Measurements from ENCODE around the gene KCNK1.
"Not testable (repeated sequence)": the region's sequence is repeated elsewhere in the genome, so short reads cannot be mapped to it uniquely, and the experiment has no call there.

KCNK1 gene

GRCh38 chr1:233673947-233674431, 60.1 kb downstream of the KCNK1 start:
- H3K27ac ChIP-seq: peak overlapping the region; percentile 40
- no peak for TF ChIP-seq CTCF (IDR thresholded peaks at IDR 0.05)
- no peak for TF ChIP-seq ZFX (IDR thresholded peaks at IDR 0.05; ENCODE audit: borderline replicate concordance)

- TF ChIP-seq ZFX (IDR thresholded peaks at IDR 0.05; ENCODE audit: borderline replicate concordance): no peak
- no peak for TF ChIP-seq CTCF (IDR thresholded peaks at IDR 0.05)
- no peak overlapping the region for H3K27ac ChIP-seq
These were observed 61.5 kb downstream of the KCNK1 start for GRCh38 chr1:233675446-233675845.

- no peak overlapping the region for H3K27ac ChIP-seq
These were observed 62.0 kb downstream of the KCNK1 start for GRCh38 chr1:233675893-233676292.

GRCh38 chr1:233677690-233678354, 63.9 kb downstream of the KCNK1 start:
- no peak overlapping the region for H3K27ac ChIP-seq
- no peak for TF ChIP-seq ZFX (IDR thresholded peaks at IDR 0.05; ENCODE audit: borderline replicate concordance)
- no peak for TF ChIP-seq CTCF (IDR thresholded peaks at IDR 0.05)

More at GRCh38 chr1:233675893-233676292, 62.0 kb downstream of the KCNK1 start:
- TF ChIP-seq ZFX (IDR thresholded peaks at IDR 0.05; ENCODE audit: borderline replicate concordance) (no peak), CTCF (IDR thresholded peaks at IDR 0.05) (0 out of 2 replicates have a peak, but pooled peaks have one; percentile 5)

GRCh38 chr1:233679030-233679429, 65.1 kb downstream of the KCNK1 start:
- H3K27ac ChIP-seq: no peak overlapping the region
- TF ChIP-seq CTCF (IDR thresholded peaks at IDR 0.05): no peak
- TF ChIP-seq ZFX (IDR thresholded peaks at IDR 0.05; ENCODE audit: borderline replicate concordance): no peak

- H3K27ac ChIP-seq: no peak overlapping the region
- TF ChIP-seq ZFX (IDR thresholded peaks at IDR 0.05; ENCODE audit: borderline replicate concordance) (no peak), CTCF (IDR thresholded peaks at IDR 0.05) (0 out of 2 replicates have a peak, but pooled peaks have one; percentile 14)
These were observed 65.9 kb downstream of the KCNK1 start for GRCh38 chr1:233679591-233680373.

- TF ChIP-seq CTCF (IDR thresholded peaks at IDR 0.05) (no peak), ZFX (IDR thresholded peaks at IDR 0.05; ENCODE audit: borderline replicate concordance) (no peak)
- no peak overlapping the region for H3K27ac ChIP-seq
These were observed 67.4 kb downstream of the KCNK1 start for GRCh38 chr1:233681285-233681684.

GRCh38 chr1:233686653-233687052, 72.7 kb downstream of the KCNK1 start:
- H3K27ac ChIP-seq: not testable (repeated sequence)
